ENCODE measurements around the gene MUC4. TPM values are rescaled to one million over a fixed set of nuclear protein-coding genes. Genes with fewer than 3 reads are reported as not detected.
"Not testable (repeated sequence)": the region's sequence is repeated elsewhere in the genome, so short reads cannot be mapped to it uniquely, and the experiment has no call there.

Gene MUC4
- total and polyA plus RNA-seq, 9 of the 15 experiments (the other 6 are each of a cell fraction or from before 2014, with no cell fraction given), result under 0.01 to 0.21 (median 0.10) TPM; not detected in 4

GRCh38 chr3:195713150-195713549 lies 98.6 kb downstream of the MUC4 start:
- FAIRE-seq; H3K9me3 ChIP-seq (replicated peaks; ENCODE audit: control insufficient read depth, insufficient read depth, low read depth, low read length); H3K9me1 ChIP-seq (ENCODE audit: control insufficient read depth, insufficient read depth, low read length); H3K4me1 ChIP-seq (replicated peaks in 1 of 2; ENCODE audit: control insufficient read depth in 2 of 2, insufficient read depth in 2 of 2, low read length in 2 of 2); H3K79me2 ChIP-seq (ENCODE audit: control insufficient read depth, insufficient read depth, low read length); H3K9ac ChIP-seq (ENCODE audit: insufficient read depth in 1 of 2, low read depth in 2 of 2, low read length in 2 of 2); CTCF ChIA-PET (ENCODE audit: low intra/inter-chr PET ratio); H3K4me3 ChIP-seq; H3K27ac ChIP-seq (ENCODE audit: extremely low read depth, low read depth, low read length); DNase-seq (ENCODE audit: extremely low read depth in 1 of 4, low spot score in 3 of 4); H3K36me3 ChIP-seq (ENCODE audit: control insufficient read depth, insufficient read depth, low read length); ATAC-seq; H2AFZ ChIP-seq (ENCODE audit: low read depth, low read length); BruUV-seq (replicated peaks); POLR2A ChIA-PET; H4K20me1 ChIP-seq (replicated peaks; ENCODE audit: control insufficient read depth, insufficient read depth, low read length); H3K4me2 ChIP-seq (ENCODE audit: insufficient read depth, low read length): not testable (repeated sequence)
- peaks cover 12 to 22% of the 10 kb centered on the region in 2 experiments for H3K27me3 ChIP-seq (ENCODE audit: control insufficient read depth in 2 of 2, insufficient read depth in 2 of 2, low read length in 2 of 2)
- WGBS (ENCODE audit: insufficient coverage, low coverage, missing lambda C conversion rate), result 21% methylated on average over 5 of the region's 9 CpGs
- in situ Hi-C loops (cut with MboI) (loop anchor here (25.0 kb wide), 2 partner anchors 499 to 799 kb away; partner anchors contain the start of genes RNF168, SLC51A, SMCO1 and ZDHHC19), intact Hi-C loops (cut with micrococcal nuclease) (loop anchor here (10.0 kb wide), 2 partner anchors 168 to 482 kb away; partner anchors contain the start of gene PPP1R2)

DNA sequence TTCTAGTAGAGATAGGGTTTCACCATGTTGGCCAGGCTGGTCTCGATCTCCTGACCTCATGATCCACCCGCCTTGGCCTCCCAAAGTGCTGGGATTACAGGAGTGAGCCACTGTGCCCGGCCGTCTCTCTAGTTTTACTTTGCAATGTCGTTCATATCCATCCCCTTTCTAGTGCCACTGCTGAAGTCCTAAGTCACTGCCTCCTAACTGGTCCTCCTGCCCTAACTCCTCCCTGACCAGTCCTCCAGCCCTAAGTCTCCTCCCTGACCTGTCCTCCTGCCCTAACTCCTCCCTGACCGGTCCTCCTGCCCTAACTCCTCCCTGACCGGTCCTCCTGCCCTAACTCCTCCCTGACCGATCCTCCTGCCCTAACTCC lies 99.2 kb downstream of the MUC4 start:
- whole genome bisulfite sequencing (ENCODE audit: insufficient coverage, low coverage, missing lambda C conversion rate), result 43% methylated on average over 8 of the region's 8 CpGs
- FAIRE-seq; H3K4me3 ChIP-seq; H3K36me3 ChIP-seq (ENCODE audit: control insufficient read depth, insufficient read depth, low read length); H4K20me1 ChIP-seq (replicated peaks; ENCODE audit: control insufficient read depth, insufficient read depth, low read length); H2AFZ ChIP-seq (ENCODE audit: low read depth, low read length); ATAC-seq; H3K4me2 ChIP-seq (ENCODE audit: insufficient read depth, low read length); H3K4me1 ChIP-seq (replicated peaks in 1 of 2; ENCODE audit: control insufficient read depth in 2 of 2, insufficient read depth in 2 of 2, low read length in 2 of 2); CTCF ChIA-PET (ENCODE audit: low intra/inter-chr PET ratio); BruUV-seq (replicated peaks); H3K79me2 ChIP-seq (ENCODE audit: control insufficient read depth, insufficient read depth, low read length); H3K9me3 ChIP-seq (replicated peaks; ENCODE audit: control insufficient read depth, insufficient read depth, low read depth, low read length); H3K9me1 ChIP-seq (ENCODE audit: control insufficient read depth, insufficient read depth, low read length); H3K27ac ChIP-seq (ENCODE audit: extremely low read depth, low read depth, low read length); DNase-seq (ENCODE audit: extremely low read depth in 1 of 4, low spot score in 3 of 4); H3K9ac ChIP-seq (ENCODE audit: insufficient read depth in 1 of 2, low read depth in 2 of 2, low read length in 2 of 2): not testable (repeated sequence)
- TF ChIP-seq ZNF263 (CRISPR knock-in tag; IDR thresholded peaks at IDR 0.05; ENCODE audit: borderline replicate concordance), result peak; percentile 91
- POLR2A ChIA-PET, result interaction anchor here (1.4 kb wide), 1 partner anchor 11 kb away, joined by 5 read pairs; no protein-coding TSS in a partner anchor
- intact Hi-C loops (cut with micrococcal nuclease) (loop anchor here (10.0 kb wide), 2 partner anchors 168 to 482 kb away; partner anchors contain the start of gene PPP1R2), in situ Hi-C loops (cut with MboI) (loop anchor here (25.0 kb wide), 2 partner anchors 500 to 800 kb away; partner anchors contain the start of genes RNF168, SLC51A, SMCO1 and ZDHHC19)
- H3K27me3 ChIP-seq (ENCODE audit: control insufficient read depth in 2 of 2, insufficient read depth in 2 of 2, low read length in 2 of 2), result peaks cover 6 to 18% of the 10 kb centered on the region in 2 experiments

Measured in K562 (cell line).